HG03457 (cell line): ENCODE results near the gene OBSCN.

Experiments
- ATAC-seq: cut with Tn5 transposase; IDR thresholded peaks from one replicate; pipeline ENCODE4 v1.9.1; 2021; ENCODE audit warnings: moderate number of reproducible peaks; ENCODE audit not compliant: unreplicated experiment

The OBSCN gene

DNA sequence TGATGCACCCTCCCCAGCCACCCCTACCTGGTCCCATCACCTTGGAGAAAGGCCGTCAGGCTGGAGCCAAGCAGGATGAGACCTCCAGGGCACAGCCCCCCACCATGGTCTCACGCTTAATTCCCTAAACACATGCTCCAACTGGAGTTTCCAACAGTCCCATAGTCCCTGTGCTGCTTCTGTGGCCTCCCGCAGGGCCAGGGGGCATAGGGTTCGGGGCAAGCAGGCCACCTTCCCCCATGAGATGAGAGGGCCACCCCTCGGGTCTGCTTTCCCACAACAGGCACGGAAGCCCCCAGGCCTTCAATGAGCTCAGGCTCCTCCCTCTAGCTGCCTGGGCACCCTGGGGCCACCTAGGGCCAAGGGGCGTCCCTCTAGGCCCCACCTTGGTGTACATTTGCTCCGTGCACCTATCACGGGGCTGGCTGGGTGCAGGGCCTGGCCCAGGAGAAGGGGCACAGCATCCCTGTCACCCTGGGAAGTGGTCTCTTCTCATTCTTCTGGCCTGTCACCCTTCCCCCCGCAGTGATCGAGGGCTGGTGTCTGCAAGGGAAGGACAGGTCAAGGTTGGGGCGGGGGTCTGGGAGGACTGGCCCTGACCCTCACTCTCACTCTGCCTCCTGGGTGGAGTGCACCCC, 156.3 kb downstream of the OBSCN start:
- no peak for ATAC-seq

DNA sequence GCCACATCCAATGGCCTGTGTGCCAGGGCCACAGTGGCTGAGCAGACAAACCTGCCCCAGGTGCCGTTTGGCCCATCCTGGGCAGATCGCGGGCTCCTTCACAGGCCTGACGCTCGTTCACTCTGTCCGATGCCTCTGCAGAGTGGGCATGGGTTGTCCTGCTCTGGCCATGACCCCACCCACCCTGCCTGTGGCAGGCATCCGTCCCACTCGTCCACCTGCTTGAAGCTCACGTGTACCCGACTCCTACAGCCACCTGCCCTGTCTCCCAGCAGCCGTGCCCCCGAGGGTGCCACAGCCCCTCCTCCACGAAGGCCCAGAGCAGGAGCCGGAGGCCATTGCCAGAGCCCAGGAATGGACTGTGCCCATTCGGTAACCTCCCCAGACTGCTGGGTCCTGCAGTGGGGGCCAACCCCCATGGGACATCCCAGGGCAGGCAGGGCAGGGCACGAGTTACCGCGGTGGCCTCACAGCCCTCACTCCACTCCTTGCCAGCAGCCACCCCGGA, 156.9 kb downstream of the OBSCN start:
- no peak for ATAC-seq

DNA sequence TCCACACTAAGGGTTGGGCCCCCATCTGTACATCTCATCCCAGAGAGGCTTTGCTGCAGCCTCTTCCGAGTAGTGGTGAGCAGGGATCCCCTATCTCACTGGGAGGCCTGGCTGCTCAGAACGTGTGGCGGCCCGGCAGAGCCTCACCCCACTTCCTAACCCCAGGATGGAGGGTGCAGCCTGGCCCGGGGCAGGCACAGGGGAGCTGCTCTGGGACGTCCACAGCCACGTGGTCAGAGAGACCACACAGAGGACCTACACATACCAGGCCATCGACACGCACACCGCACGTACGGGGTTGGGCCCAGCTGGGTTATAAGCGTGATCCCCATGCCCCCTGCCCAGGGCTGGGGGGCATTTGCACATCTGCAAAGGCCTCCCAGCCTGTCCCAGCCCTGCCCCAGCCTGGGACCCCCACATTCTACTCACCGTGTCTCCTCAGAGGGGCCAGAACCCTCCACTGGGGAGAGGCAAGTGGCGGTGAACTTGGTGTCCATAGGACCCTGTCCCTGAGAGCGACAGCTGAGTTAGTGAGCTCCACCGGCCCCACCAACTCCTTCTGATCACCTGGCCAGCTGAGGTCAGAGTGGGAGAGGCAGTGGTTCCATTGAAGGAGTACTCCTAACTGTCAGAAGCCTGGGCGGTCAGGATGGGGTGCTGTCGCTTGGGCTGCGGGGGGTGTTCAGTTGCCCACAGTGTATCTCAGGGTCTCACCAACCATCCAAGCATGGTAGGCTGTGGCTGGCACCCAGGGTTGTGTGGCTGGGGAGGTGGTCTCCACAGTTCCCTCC, 157.6 kb downstream of the OBSCN start:
- ATAC-seq: no peak

DNA sequence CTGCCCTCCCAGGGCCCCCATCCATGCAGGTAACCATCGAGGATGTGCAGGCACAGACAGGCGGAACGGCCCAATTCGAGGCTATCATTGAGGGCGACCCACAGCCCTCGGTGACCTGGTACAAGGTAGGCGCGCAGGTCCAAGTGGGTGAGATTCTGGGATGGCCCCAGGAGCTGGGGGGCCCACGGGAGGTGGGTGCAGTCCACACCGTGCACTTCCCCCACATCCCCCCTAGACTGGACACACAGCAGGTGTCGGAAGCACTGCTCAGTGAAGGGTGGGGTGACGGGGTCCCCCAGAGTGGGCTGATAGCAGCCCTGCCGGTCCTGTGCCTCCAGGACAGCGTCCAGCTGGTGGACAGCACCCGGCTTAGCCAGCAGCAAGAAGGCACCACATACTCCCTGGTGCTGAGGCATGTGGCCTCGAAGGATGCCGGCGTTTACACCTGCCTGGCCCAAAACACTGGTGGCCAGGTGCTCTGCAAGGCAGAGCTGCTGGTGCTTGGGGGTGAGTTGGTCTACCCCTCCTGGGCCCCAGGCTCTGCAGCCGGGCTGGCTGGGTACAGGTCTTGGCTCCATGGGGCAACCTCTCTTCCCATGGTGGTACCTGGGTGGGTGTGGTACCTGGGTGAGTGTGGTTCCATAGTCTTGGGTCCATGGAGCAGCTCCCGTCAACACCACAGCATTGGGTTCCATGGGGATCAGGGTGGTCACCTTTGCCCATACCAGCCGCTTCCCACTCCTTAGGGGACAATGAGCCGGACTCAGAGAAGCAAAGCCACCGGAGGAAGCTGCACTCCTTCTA, 158.4 kb downstream of the OBSCN start:
- ATAC-seq: no peak

DNA sequence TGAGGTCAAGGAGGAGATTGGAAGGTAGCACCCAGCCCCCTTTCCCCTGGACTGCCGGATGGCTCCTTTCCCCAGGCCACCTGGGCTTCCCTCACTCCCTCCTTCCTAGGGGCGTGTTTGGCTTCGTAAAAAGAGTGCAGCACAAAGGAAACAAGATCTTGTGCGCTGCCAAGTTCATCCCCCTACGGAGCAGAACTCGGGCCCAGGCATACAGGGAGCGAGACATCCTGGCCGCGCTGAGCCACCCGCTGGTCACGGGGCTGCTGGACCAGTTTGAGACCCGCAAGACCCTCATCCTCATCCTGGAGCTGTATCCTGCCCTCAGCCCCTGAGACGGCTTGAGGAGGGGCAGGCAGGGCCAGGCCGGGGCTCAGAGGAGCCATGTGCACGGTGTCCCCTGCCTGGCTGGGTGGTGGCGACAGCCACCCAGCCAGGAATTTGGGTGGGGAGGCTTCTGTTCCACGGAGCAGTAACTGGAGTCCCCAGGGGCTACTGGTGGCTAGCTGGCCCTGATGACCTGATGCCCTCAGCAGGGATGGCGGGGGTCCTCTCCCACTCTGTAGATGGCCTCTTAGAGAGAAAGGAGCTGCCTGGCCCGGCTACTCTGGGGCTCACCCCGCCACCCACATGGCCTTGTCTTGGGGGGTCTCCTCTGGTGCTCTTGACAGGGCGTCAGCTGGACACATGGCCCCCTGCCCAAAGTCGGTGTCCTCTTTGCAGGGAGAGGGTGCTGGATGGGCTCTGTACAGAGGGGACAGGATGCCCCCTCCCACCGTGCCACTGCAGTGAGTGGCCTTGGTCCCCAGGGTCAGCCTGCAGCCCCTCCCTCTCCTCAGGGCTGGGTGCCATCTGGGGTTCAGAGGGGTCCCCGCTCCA, 159.3 kb downstream of the OBSCN start:
- ATAC-seq: no peak

DNA sequence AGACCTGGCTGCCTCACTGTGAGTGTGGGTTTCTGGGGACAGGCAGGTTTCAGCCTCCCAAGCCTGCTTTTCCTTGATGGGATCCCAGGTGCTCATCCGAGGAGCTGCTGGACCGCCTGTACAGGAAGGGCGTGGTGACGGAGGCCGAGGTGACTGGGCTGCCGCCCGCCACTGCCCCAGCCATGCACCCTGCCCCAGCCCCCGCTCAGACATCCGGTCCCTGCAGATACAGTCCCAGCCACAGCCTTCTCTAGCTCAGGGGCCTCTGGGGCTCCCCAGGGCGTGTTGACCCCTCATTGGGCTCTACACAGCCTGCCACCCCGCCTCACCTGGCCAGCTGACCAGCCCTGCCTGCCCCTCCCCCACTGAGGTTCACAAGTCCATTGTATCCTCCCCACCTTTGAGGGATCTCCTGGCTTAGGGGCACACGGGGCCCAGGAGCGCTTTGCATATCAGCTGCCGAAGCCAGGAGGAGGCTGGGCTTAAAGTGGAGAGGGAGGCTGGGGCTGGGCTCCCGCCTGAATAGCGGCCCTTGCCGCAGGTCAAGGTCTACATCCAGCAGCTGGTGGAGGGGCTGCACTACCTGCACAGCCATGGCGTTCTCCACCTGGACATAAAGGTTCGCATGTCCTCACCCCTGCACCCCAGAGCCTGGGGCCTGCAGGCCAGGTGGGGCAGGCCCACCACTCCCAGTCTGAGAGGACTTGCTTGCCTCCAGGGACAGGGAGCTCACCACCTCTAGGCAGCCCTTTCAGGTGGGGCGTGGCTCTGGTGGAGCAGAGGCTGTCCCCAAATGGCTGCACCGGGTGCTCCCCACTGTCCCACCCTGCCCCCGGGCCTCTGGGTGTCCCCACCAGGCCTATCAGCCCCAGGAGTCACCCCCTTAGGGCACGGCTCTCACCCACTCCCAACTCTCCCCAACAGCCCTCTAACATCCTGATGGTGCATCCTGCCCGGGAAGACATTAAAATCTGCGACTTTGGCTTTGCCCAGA, 160.3 kb downstream of the OBSCN start:
- no peak for ATAC-seq

DNA sequence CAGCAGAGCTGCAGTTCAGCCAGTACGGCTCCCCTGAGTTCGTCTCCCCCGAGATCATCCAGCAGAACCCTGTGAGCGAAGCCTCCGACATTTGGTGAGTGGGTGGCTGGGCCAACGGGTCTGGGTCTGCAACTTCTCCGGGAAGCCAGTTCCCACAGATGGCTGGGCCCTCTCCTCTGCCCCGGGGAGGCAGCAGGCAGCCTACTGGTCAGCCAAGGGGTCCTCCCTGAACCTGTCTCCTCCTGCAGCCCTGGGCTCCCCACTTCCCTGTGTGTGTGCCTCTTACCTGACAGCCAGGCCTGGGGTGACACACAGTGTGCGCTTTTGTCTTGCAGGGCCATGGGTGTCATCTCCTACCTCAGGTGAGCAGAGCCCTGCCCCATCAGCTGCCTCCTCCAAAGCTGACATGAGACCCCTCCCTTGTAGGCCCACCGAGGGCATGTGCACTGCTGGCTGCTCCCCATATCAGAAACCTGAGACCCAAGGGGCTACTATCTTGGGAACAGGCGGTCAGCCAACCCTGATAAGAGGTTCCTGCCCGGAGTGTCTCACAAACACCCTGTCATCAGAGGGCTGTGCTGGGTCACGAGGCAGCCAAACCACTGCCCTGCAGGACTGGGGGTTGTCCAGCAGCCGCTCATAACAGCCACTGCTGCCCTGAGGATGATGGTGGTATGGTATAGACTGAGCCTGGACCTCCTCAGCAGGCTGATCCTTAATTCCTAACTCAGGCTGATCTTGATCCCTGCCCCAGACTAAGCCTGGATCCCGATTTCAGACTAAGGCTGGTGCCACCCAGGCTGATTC, 161.2 kb downstream of the OBSCN start:
- ATAC-seq: no peak

DNA sequence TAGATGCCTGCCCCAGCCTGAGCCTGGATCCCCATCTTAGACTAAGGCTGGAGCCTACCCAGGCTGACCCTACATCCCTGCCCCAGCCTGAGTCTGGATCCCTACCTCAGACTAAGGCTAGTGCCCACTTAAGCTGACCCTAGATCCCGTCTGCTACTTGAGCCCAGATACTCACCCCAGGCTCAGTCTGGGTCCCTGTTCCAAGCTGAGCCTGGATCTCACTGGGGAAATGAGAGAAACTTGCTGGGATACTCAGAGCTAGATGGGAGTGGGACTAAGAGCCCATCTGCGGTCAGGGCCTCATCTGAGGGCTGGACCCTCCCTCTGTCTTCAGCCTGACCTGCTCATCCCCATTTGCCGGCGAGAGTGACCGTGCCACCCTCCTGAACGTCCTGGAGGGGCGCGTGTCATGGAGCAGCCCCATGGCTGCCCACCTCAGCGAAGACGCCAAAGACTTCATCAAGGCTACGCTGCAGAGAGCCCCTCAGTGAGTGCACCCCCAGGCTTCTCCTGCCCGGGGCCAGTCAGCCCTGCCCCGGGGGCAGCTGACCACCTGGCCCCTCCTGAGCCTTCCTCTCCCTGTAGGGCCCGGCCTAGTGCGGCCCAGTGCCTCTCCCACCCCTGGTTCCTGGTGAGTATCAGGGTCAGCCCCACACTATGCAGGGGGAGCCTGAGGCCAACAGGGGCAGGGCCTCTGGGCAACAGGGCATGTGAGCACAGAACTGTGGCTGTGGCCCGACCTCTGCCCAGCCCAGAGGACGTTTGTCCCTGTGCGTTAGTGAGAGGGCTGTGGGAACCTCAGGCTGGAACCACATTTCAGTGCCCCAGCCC, 162.0 kb downstream of the OBSCN start:
- ATAC-seq: no peak

DNA sequence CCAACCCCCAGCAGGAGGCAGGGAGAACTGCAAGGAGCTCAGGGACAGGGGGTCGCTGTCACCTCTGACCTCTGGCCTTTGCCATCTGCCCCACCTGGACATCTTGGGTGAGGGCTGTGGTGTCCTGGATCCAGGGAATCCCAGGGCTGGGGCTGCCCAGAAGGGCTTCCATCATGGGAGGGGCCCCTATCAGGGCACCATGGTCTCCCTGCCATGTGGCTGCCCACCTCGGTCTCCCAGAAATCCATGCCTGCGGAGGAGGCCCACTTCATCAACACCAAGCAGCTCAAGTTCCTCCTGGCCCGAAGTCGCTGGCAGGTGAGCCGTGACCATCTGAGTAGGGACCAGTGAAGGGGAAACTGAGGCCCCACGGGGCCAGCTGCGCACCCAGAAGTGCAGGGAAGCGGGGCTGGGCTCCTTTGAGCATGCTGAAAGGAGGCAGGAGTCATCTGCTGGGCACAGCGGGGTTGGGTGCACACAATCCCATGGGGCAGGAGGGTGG, 162.6 kb downstream of the OBSCN start:
- no peak for ATAC-seq

DNA sequence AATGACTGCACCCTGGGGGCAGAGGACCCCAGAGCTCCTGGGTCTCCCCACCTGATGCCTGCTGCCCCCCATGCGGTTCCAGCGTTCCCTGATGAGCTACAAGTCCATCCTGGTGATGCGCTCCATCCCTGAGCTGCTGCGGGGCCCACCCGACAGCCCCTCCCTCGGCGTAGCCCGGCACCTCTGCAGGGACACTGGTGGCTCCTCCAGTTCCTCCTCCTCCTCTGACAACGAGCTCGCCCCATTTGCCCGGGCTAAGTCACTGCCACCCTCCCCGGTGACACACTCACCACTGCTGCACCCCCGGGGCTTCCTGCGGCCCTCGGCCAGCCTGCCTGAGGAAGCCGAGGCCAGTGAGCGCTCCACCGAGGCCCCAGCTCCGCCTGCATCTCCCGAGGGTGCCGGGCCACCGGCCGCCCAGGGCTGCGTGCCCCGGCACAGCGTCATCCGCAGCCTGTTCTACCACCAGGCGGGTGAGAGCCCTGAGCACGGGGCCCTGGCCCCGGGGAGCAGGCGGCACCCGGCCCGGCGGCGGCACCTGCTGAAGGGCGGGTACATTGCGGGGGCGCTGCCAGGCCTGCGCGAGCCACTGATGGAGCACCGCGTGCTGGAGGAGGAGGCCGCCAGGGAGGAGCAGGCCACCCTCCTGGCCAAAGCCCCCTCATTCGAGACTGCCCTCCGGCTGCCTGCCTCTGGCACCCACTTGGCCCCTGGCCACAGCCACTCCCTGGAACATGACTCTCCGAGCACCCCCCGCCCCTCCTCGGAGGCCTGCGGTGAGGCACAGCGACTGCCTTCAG, 163.3 kb downstream of the OBSCN start:
- no peak for ATAC-seq

DNA sequence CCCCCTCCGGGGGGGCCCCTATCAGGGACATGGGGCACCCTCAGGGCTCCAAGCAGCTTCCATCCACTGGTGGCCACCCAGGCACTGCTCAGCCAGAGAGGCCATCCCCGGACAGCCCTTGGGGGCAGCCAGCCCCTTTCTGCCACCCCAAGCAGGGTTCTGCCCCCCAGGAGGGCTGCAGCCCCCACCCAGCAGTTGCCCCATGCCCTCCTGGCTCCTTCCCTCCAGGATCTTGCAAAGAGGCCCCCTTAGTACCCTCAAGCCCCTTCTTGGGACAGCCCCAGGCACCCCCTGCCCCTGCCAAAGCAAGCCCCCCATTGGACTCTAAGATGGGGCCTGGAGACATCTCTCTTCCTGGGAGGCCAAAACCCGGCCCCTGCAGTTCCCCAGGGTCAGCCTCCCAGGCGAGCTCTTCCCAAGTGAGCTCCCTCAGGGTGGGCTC, 163.9 kb downstream of the OBSCN start:
- ATAC-seq: no peak

DNA sequence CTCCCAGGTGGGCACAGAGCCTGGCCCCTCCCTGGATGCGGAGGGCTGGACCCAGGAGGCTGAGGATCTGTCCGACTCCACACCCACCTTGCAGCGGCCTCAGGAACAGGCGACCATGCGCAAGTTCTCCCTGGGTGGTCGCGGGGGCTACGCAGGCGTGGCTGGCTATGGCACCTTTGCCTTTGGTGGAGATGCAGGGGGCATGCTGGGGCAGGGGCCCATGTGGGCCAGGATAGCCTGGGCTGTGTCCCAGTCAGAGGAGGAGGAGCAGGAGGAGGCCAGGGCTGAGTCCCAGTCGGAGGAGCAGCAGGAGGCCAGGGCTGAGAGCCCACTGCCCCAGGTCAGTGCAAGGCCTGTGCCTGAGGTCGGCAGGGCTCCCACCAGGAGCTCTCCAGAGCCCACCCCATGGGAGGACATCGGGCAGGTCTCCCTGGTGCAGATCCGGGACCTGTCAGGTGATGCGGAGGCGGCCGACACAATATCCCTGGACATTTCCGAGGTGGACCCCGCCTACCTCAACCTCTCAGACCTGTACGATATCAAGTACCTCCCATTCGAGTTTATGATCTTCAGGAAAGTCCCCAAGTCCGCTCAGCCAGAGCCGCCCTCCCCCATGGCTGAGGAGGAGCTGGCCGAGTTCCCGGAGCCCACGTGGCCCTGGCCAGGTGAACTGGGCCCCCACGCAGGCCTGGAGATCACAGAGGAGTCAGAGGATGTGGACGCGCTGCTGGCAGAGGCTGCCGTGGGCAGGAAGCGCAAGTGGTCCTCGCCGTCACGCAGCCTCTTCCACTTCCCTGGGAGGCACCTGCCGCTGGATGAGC, 164.5 kb downstream of the OBSCN start:
- no peak for ATAC-seq

DNA sequence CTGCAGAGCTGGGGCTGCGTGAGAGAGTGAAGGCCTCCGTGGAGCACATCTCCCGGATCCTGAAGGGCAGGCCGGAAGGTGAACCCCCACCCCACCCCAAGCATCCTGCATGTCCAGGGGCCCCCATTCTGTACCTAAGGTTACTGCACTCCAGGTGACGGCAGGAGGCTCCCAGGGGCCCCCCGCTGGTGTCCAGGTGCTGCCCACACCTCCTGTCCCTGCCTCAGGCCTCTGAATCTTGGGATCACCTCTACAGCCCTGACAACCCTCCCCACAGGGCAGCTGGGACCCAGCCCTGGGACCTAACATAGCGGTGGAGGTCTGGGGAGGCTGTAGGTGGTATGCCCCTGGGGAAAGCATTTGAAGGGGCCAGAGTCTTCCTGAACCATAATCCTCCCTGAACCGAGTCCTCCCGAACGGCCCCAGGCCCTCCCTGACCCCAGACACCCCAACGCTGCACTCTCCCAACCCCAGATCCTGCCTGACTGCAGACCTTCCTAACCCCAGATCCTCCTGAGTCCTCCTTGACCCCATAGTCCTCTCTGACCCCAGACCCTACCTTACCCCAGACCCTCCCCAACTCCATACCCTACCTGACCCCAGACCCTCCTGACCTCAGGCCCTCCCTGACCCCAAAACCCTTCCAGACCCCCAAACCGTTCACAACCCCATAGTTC, 165.3 kb downstream of the OBSCN start:
- ATAC-seq: no peak

DNA sequence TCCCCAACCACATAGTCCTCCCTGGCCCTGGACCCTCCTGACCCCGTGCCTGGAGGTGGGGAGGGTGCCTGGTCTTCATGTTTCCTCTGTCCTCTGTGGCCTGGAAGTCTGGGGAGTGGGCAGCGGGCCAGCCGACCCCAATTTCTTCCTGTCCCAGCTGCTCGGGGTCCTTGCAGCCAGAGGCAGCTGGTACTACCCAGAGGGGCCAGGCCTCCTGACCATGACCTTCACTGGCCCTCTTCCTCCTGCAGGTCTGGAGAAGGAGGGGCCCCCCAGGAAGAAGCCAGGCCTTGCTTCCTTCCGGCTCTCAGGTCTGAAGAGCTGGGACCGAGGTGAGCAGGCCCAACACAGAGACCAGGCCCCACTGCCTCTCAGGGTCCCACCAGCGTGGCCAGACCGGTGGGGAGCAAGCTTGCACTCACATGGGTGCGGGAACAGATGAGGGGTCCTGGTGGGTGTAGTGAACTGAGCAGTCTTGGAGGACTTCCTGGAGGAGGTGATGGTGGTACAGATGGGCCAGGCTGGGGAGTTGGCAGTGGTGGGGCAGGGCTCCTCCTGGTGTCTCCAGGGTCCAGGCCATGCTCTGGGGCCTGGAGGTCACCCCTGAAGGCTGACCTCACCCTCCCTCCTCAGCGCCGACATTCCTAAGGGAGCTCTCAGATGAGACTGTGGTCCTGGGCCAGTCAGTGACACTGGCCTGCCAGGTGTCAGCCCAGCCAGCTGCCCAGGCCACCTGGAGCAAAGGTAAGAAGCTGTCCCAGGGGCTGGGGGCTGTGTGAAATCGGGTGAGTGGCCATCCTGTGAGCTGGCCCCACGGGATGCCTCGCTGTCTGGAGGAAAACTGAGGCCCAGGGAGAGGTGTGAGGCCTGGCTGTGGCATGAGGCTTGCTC, 166.1 kb downstream of the OBSCN start:
- ATAC-seq: no peak
